ENCODE measurements around the gene PTPRD. TPM values are rescaled to one million over a fixed set of nuclear protein-coding genes. Genes with fewer than 3 reads are reported as not detected.
"Not testable (repeated sequence)": the region's sequence is repeated elsewhere in the genome, so short reads cannot be mapped to it uniquely, and the experiment has no call there.

PTPRD gene
- total RNA-seq, 2 experiments from 2014 or later, result not detected

DNA sequence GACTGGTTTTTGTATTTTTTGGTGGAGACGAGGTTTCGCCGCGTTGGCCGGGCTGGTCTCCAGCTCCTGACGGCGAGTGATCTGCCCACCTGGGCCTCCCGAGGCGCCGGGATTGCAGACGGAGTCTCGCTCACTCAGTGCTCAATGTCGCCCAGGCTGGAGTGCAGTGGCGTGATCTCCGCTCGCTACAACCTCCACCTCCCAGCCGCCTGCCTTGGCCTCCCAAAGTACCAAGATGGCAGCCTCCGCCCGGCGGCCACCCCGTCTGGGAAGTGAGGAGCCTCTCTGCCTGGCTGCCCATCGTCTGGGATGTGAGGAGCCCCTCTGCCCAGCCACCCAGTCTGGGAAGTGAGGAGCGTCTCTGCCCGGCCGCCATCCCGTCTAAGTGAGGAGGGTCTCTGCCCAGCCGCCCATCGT is 163.6 kb downstream of the PTPRD start:
- H3K9me3 Mint-ChIP-seq (ENCODE audit: low read depth), result peaks cover 15% of the 10 kb centered on the region
- H3K27me3 Mint-ChIP-seq, result not testable (repeated sequence)

DNA sequence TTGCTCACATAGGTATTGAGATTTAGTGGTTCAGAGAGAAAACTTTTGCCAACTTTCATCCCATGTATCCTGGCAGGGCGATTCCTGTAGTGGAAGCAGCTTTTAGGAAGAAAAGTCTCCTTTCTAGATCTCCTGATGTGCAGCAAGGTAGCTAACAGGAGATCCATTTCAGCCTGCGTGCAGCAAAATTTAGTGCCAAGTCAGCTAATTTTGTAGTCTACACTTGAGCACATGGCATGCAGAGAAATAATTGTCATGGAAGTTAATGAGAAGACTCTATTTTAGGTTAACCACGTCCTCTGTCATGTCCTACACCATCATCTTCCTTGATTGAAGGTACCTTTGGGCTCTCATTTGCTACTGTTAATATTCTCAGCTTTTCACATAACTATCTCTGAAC is 165.8 kb downstream of the PTPRD start:
- Mint-ChIP-seq H3K9me3 (ENCODE audit: low read depth) (peaks cover 10% of the 10 kb centered on the region), H3K4me3 (no peak overlapping the region), H3K27ac (no peak overlapping the region), H3K27me3 (no peaks in the 10 kb centered on the region), H3K36me3 (ENCODE audit: low read depth) (no peaks in the 10 kb centered on the region), H3K4me1 (no peaks in the 10 kb centered on the region)
- ChIA-PET CTCF (interaction anchor here (0.6 kb wide), 1 partner anchor 69 kb away, joined by 3 read pairs; no protein-coding TSS in a partner anchor), POLR2A (no interaction called here)
- ATAC-seq (no peak), DNase-seq (no peak)
- intact Hi-C loops (cut with DNase I, micrococcal nuclease), result no loop called here

More for the DNA sequence above, 163.6 kb downstream of the PTPRD start:
- CTCF ChIA-PET; H3K4me3 Mint-ChIP-seq; POLR2A ChIA-PET; H3K36me3 Mint-ChIP-seq (ENCODE audit: low read depth); ATAC-seq; H3K27ac Mint-ChIP-seq; intact Hi-C loops (cut with DNase I, micrococcal nuclease); H3K4me1 Mint-ChIP-seq; DNase-seq: not testable (repeated sequence)

DNA sequence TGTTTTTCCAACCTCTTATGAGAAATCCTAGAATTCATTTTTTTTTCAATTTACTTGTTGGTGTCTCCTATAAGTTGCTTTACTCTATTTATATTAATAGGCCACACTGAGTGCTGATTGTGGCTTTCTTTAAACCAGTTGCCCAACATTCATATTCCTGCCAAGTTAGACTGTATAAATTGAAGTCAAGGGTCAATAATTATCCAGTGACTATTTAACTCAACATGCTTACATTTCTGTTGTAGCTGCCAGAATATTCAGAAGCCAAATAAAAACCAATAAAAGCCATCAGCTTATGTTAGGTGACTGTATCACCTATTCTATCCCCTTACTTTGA is 169.0 kb downstream of the PTPRD start:
- POLR2A ChIA-PET, result no interaction called here
- Mint-ChIP-seq H3K36me3 (ENCODE audit: low read depth) (no peaks in the 10 kb centered on the region), H3K4me3 (no peak overlapping the region), H3K9me3 (ENCODE audit: low read depth) (peaks cover 10% of the 10 kb centered on the region), H3K4me1 (no peaks in the 10 kb centered on the region), H3K27ac (no peak overlapping the region), H3K27me3 (no peaks in the 10 kb centered on the region)
- intact Hi-C loops (cut with DNase I, micrococcal nuclease), result no loop called here
- CTCF ChIA-PET, result no interaction called here
- no peak for DNase-seq
- no peak for ATAC-seq

DNA sequence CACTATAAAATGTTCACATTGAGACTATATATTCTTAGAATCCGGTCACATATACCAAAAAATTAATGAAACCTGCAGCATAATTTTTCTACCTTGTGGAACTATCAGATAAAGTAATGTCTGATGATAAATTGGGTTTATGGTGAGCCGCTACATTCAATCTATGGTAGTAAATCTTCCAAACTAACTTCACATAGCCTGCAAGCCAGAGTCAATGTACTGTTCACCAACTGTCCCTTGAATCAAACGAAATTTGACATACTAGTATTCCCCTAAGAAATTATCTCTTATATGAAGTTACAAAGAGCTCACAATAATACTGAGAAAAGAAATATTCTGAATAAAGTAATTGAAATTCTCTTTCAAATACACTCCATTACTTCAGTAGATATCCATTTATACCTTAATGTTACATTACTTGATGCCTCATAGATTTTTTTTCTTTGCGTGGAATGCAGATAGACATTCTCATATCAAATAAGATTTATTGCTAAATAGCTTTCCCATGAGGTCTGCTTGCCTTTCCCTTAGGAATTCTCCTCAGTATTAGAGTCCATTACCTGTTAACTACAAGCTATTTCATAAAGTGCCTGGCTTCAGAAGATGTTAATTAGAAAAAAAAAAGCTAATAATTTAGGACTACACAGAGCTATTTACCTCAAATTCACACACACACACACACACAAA is 169.5 kb downstream of the PTPRD start:
- Mint-ChIP-seq H3K27ac (no peak overlapping the region), H3K36me3 (ENCODE audit: low read depth) (no peaks in the 10 kb centered on the region), H3K27me3 (no peaks in the 10 kb centered on the region), H3K4me3 (no peak overlapping the region), H3K9me3 (ENCODE audit: low read depth) (peaks cover 10% of the 10 kb centered on the region), H3K4me1 (no peaks in the 10 kb centered on the region)
- intact Hi-C loops (cut with DNase I, micrococcal nuclease), result no loop called here
- no peak for ATAC-seq
- CTCF ChIA-PET, result no interaction called here
- POLR2A ChIA-PET, result no interaction called here
- DNase-seq, result no peak

DNA sequence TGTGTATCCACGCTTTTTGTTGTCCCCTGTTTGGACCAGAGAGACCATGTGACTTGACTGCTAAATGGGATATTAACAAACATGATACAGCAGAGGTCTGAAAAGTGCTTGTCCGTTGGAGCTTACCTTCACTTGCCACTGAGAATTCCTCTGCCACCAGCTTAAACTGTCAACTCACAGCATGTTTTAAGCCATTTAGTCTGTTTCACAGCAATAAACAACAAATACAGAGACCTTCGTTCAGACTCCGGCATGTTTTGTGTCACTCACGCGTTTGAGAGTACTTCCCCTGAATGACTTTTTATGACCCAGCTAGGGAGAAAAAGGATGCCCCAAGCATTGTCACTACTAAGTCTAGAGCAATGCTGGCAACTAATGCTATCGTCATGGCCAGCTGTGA is 173.8 kb downstream of the PTPRD start:
- DNase-seq (no peak), ATAC-seq (no peak)
- Mint-ChIP-seq H3K36me3 (ENCODE audit: low read depth) (no peaks in the 10 kb centered on the region), H3K4me3 (no peak overlapping the region), H3K27me3 (no peaks in the 10 kb centered on the region), H3K9me3 (ENCODE audit: low read depth) (peaks cover 2% of the 10 kb centered on the region), H3K4me1 (no peaks in the 10 kb centered on the region), H3K27ac (no peak overlapping the region)
- CTCF ChIA-PET, result no interaction called here
- POLR2A ChIA-PET, result no interaction called here
- intact Hi-C loops (cut with DNase I, micrococcal nuclease), result no loop called here

DNA sequence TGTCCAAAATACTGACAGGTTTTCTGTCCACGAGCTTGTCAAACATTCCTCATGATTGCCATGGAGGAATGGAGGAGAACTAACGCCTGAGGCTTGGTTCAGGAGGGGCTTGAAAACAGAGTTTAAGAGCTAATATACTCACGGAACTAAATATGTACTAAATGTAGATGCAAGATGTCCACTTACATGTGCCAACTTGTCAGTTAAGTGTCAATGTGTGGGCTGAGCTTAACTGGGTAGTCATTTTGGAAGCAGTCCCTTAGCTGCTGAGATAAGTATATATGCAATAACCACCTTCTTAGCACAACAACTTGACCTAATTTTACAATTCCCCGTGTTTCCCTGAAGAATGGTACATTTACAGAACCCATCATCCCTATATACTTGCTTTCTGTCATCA is 176.0 kb downstream of the PTPRD start:
- no peak overlapping the region for H3K4me3 Mint-ChIP-seq
- ATAC-seq (no peak), DNase-seq (no peak)
- CTCF ChIA-PET, result no interaction called here
- no peaks in the 10 kb centered on the region for H3K27me3 Mint-ChIP-seq
- POLR2A ChIA-PET, result no interaction called here
- intact Hi-C loops (cut with DNase I, micrococcal nuclease), result no loop called here
- H3K9me3 Mint-ChIP-seq (ENCODE audit: low read depth), result peaks cover 8% of the 10 kb centered on the region
- H3K36me3 Mint-ChIP-seq (ENCODE audit: low read depth), result no peaks in the 10 kb centered on the region
- H3K4me1 Mint-ChIP-seq, result no peaks in the 10 kb centered on the region
- H3K27ac Mint-ChIP-seq, result no peak overlapping the region

DNA sequence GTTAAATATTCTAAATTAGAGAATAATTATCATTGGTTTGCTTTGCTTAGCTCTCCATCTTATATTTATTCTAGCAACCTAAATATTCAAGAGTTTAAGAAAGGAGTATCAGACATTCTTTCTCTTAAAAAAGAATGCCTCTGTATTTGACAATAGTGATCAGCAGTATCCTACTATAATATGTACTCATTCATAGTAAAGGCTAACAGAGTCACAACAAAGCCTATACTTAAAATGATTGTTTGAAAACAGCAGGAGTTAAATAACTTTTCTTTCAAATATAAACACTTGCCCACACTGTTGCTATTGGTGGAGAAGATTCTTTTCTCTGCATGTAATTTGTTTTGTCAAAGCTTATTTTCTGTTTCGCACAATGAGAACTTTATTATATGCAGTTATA is 178.4 kb downstream of the PTPRD start:
- intact Hi-C loops (cut with DNase I, micrococcal nuclease), result no loop called here
- DNase-seq (no peak), ATAC-seq (no peak)
- H3K4me1 Mint-ChIP-seq, result no peaks in the 10 kb centered on the region
- peaks cover 5% of the 10 kb centered on the region for H3K9me3 Mint-ChIP-seq (ENCODE audit: low read depth)
- ChIA-PET CTCF (no interaction called here), POLR2A (no interaction called here)
- no peaks in the 10 kb centered on the region for H3K27me3 Mint-ChIP-seq
- no peak overlapping the region for H3K27ac Mint-ChIP-seq
- H3K36me3 Mint-ChIP-seq (ENCODE audit: low read depth), result no peaks in the 10 kb centered on the region
- no peak overlapping the region for H3K4me3 Mint-ChIP-seq

DNA sequence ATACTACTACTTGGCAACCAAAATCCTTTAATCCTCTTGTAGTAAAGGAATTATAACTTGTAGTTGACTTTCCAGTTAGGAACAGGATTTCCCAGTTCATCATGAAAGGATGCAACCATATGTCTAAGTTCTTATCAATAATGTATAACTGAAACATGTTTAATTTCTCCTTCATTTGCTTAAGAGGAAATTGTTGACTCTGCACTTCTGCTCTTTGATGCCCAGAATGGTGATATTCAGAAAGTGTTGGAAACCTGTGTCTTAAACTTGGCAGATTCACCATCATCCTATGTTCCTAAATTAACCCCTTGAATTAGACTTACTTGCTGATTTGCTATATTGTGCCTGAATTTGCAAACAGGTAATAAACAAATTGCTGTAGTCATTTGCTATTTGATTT is 201.5 kb downstream of the PTPRD start:
- no peak for ATAC-seq
- CTCF ChIA-PET, result no interaction called here
- H3K4me3 Mint-ChIP-seq, result no peak overlapping the region
- no peak for DNase-seq
- POLR2A ChIA-PET, result no interaction called here
- H3K27ac Mint-ChIP-seq, result no peak overlapping the region
- no peaks in the 10 kb centered on the region for H3K4me1 Mint-ChIP-seq
- intact Hi-C loops (cut with DNase I, micrococcal nuclease), result loop anchor here in 1 of 2 experiments (10.0 kb wide), 1 partner anchor 56 kb away; no protein-coding TSS in a partner anchor
- no peaks in the 10 kb centered on the region for H3K36me3 Mint-ChIP-seq (ENCODE audit: low read depth)
- H3K27me3 Mint-ChIP-seq, result no peaks in the 10 kb centered on the region
- peaks cover 16% of the 10 kb centered on the region for H3K9me3 Mint-ChIP-seq (ENCODE audit: low read depth)

DNA sequence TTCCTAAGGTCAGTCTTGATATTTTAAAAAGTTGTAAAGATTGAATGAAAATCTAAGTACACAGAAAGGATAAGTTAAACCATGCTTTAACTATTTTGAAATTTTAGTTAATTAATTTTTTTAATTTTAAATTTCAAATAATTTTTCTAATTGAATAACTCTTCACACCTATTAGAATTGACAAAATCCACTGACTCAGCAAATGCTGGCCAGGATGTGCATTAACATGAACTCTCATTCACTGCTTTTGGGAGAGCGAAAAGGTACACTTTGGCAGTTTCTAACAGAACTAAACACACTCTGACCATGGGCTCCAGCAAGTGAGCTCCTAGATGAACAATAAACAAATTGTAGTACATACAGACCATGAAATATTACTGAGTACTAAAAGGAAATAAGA is 209.5 kb downstream of the PTPRD start:
- H3K4me1 Mint-ChIP-seq, result no peaks in the 10 kb centered on the region

DNA sequence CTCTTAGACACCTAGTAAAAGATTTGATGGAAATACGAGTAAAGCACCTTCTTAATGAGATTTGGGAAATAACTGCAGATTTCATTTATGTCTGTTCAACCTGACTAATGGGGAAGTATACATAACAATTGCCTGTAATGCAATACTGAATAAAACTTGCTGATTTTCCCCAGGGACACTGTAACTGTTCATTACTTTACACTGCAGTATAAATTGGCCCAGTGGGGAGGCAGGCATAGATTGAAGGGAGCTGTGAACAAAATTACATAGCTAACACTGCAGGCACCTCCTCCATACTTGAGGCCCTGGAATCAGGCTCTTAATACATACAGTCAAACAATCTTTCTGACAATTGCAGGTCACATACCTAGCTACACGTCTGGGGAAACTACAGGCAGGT is 216.2 kb downstream of the PTPRD start:
- POLR2A ChIA-PET, result no interaction called here
- no peaks in the 10 kb centered on the region for H3K36me3 Mint-ChIP-seq (ENCODE audit: low read depth)
- H3K27ac Mint-ChIP-seq, result no peak overlapping the region
- H3K4me1 Mint-ChIP-seq, result no peaks in the 10 kb centered on the region
- CTCF ChIA-PET, result no interaction called here
- H3K4me3 Mint-ChIP-seq, result no peak overlapping the region
- no peak for ATAC-seq
- DNase-seq, result no peak
- intact Hi-C loops (cut with DNase I, micrococcal nuclease), result no loop called here
- no peaks in the 10 kb centered on the region for H3K27me3 Mint-ChIP-seq
- H3K9me3 Mint-ChIP-seq (ENCODE audit: low read depth), result no peaks in the 10 kb centered on the region

More for the DNA sequence above, 209.5 kb downstream of the PTPRD start:
- ChIA-PET POLR2A (no interaction called here), CTCF (no interaction called here)
- intact Hi-C loops (cut with DNase I, micrococcal nuclease), result no loop called here
- DNase-seq (no peak), ATAC-seq (no peak)
- H3K36me3 Mint-ChIP-seq (ENCODE audit: low read depth), result no peaks in the 10 kb centered on the region
- no peak overlapping the region for H3K27ac Mint-ChIP-seq
- H3K4me3 Mint-ChIP-seq, result no peak overlapping the region
- H3K9me3 Mint-ChIP-seq (ENCODE audit: low read depth), result peaks cover 2% of the 10 kb centered on the region
- H3K27me3 Mint-ChIP-seq, result no peaks in the 10 kb centered on the region

DNA sequence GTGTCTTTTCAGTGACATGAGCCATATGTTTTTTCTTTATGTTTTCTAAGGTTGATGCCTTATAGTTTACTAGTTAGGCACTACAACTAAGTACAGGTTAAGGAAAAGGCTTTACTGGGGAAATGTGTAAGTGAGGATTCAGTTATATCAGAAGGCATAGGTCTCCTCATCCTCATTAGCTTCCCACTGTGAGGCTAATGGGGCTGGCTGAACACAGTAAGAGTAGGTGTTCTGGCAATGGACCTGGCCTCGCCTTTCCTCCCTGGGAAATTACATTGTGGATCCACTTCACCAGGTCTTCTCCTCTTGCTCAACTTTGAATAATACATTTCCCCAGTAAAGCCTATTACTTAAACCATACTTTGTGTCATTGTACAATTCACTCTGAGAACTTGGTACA is 225.5 kb downstream of the PTPRD start:
- H3K9me3 Mint-ChIP-seq (ENCODE audit: low read depth), result peaks cover 3% of the 10 kb centered on the region
- no peaks in the 10 kb centered on the region for H3K27me3 Mint-ChIP-seq
- CTCF ChIA-PET, result no interaction called here
- POLR2A ChIA-PET, result no interaction called here
- ATAC-seq, result no peak
- DNase-seq, result no peak
- no peaks in the 10 kb centered on the region for H3K4me1 Mint-ChIP-seq
- H3K27ac Mint-ChIP-seq, result no peak overlapping the region
- no peak overlapping the region for H3K4me3 Mint-ChIP-seq
- intact Hi-C loops (cut with DNase I, micrococcal nuclease), result no loop called here
- H3K36me3 Mint-ChIP-seq (ENCODE audit: low read depth), result no peaks in the 10 kb centered on the region

DNA sequence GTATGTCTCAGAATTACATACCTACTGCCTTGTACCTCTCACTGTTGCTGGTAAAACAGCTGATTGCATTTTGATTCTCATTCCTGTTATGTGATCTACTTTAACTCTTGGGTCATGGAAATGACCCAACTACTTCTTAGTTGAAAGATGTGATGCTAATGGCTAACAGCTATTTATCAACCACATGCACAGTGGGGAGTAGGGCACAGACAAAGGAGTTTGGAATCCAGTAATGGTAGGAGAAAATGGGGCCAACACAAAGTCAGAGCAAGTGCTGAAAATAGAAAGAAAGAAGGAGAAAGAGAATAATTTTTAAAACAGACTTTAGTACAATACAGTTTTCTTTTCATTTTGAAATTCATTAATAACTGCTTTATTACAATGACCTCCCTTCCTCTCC is 241.0 kb downstream of the PTPRD start:
- ATAC-seq, result no peak
- ChIA-PET POLR2A (no interaction called here), CTCF (no interaction called here)
- intact Hi-C loops (cut with DNase I, micrococcal nuclease), result no loop called here
- Mint-ChIP-seq H3K9me3 (ENCODE audit: low read depth) (peaks cover 2% of the 10 kb centered on the region), H3K4me3 (no peak overlapping the region), H3K27me3 (no peaks in the 10 kb centered on the region), H3K27ac (no peak overlapping the region), H3K4me1 (no peaks in the 10 kb centered on the region), H3K36me3 (ENCODE audit: low read depth) (no peaks in the 10 kb centered on the region)
- no peak for DNase-seq

All from activated CD4-positive, alpha-beta T cell treated with anti-CD3 and anti-CD28 coated beads for 36 hours (primary cell).